ENCODE measurements around the gene TALDO1. TPM values are rescaled to one million over a fixed set of nuclear protein-coding genes. Genes with fewer than 3 reads are reported as not detected.

The TALDO1 gene
- total RNA-seq, 2 experiments from 2014 or later = 219 to 268 TPM

GRCh38 chr11:797296-798092, 50.2 kb downstream of the TALDO1 start:
- no peaks in the 10 kb centered on the region for H3K27me3 Mint-ChIP-seq
- ChIA-PET POLR2A (interaction anchor here (0.6 kb wide), 2 partner anchors 56 to 184 kb away, joined by 3 to 4 read pairs; no protein-coding TSS in a partner anchor), CTCF (interaction anchor here (0.6 to 1.7 kb wide), 6 partner anchors 11 to 56 kb away, joined by 3 to 7 read pairs (median 4); partner anchors contain the start of genes CRACR2B and PNPLA2)
- peak; percentile 77 for DNase-seq
- peak overlapping the region; percentile 84 for H3K4me3 Mint-ChIP-seq
- H3K27ac Mint-ChIP-seq = peak overlapping the region; percentile 80
- peaks cover 4% of the 10 kb centered on the region for H3K36me3 Mint-ChIP-seq (ENCODE audit: low read depth)
- peaks cover 23% of the 10 kb centered on the region for H3K4me1 Mint-ChIP-seq
- H3K9me3 Mint-ChIP-seq = no peaks in the 10 kb centered on the region

- peak within 1 kb of the TSS; percentile 80 for H3K27ac Mint-ChIP-seq
- CTCF ChIA-PET = interaction anchor here (1.1 kb wide), 2 partner anchors 36 to 55 kb away, joined by 3 read pairs; no protein-coding TSS in a partner anchor
- peaks cover 25% of the 10 kb centered on the region for H3K4me1 Mint-ChIP-seq
Measured at GRCh38 chr11:798093-798713, 50.9 kb downstream of the TALDO1 start, which contains the start of gene SLC25A22. Gene SLC25A22, minus strand, starts transcription at chr11:798281. Its CDS starts 3,275 bp downstream, at chr11:795006.

DNA sequence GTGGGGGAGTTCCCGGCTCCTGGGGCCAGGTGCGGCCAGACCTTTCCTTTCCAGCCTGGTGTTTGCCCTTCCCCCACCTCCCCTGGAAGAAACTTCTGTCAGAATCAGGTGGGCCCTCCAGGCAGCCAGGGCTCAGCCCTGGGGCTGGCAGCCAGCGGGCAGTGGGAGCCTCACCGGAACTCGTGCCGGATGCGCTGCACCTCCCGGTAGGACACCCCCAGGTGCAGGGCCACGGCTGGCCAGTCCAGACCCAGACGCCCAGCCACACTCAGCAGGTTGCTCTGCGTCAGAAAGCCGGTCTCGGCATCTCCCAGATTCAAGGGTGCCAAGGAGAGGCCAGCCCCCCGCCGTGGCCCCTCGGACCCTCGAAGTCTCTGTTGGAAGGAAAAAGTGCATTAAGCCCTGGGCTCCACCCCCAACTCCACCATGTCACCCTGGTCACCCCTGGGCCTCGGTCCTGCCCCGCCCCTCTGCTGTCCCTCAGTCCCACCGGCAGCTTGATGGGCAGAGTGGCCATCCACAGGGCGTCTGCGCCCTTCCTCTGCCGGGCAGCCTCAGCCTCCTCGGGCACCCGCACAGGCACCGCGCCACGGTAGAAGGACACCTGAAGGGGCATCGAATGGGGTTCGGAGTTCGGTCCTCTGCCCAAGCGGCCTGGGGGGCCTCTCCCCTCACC, 52.5 kb downstream of the TALDO1 start:
- ChIA-PET CTCF (interaction anchor here (1.6 kb wide), 1 partner anchor 9 kb away, joined by 4 read pairs; no protein-coding TSS in a partner anchor), POLR2A (no interaction called here)
- Mint-ChIP-seq H3K36me3 (ENCODE audit: low read depth) (peaks cover 9% of the 10 kb centered on the region), H3K9me3 (no peaks in the 10 kb centered on the region), H3K4me3 (no peak overlapping the region), H3K27ac (no peak overlapping the region), H3K4me1 (peaks cover 23% of the 10 kb centered on the region), H3K27me3 (no peaks in the 10 kb centered on the region)
- DNase-seq = no peak

More at GRCh38 chr11:798093-798713, 50.9 kb downstream of the TALDO1 start, which contains the start of gene SLC25A22:
- POLR2A ChIA-PET = no interaction called here
- Mint-ChIP-seq H3K4me3 (peak within 1 kb of the TSS; percentile 84), H3K9me3 (no peaks in the 10 kb centered on the region), H3K27me3 (no peaks in the 10 kb centered on the region), H3K36me3 (ENCODE audit: low read depth) (peaks cover 6% of the 10 kb centered on the region)
- DNase-seq = peak; percentile 82

DNA sequence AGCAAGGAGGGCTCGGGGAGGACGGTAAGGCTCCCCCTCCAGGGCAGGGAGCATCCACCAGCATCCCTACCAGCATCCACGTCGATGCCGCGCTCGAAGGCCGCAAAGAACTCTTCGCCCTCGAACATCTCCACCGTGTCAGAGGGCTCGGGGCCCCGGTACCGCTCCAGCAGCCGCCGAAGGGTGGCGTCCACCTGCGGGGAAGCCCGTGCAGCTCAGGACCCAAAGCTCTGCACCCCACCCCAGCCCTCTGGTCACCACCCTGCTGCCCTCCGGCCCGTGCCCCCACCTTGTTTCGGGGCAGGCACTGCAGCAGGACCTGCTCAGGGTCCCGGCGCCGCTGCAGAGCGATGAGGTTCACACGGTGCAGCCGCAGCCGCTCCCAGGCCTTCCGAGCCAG, 53.2 kb downstream of the TALDO1 start:
- H3K36me3 Mint-ChIP-seq (ENCODE audit: low read depth) = peaks cover 9% of the 10 kb centered on the region
- CTCF ChIA-PET = interaction anchor here (1.6 kb wide), 1 partner anchor 8 kb away, joined by 4 read pairs; no protein-coding TSS in a partner anchor

DNA sequence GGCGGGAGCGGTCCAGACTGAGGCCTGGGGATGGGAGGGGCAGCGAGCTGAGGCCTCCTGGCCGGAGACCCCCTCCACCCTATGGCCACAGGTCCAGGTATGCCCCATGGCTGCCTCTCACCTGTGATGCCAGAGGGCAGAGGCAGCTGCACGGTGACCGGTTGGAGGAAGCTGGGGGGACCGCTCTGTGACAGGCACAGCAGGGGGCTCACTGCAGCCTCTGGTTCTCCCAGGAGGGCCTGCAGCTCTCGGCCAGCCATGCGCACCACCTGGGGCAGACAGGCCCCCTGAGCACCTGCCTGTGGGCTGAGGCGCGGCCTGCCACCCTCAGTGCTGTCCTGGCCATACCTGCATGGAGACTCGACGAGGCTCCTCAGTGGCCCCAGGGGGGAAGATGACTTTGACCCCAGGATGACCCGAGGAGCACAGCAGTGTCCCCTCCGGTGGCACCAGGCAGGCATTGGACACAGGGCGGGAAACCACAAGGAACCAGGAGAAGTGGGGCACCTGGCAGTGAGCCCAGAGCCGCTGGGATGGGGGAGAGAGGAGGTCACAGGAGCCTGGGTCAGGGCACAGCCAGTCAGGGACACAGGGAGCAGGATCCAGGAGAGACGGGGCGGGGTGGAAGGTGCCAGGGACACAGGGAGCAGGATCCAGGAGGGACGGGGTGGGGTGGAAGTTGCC, 54.0 kb downstream of the TALDO1 start:
- Mint-ChIP-seq H3K36me3 (ENCODE audit: low read depth) (peaks cover 9% of the 10 kb centered on the region), H3K4me3 (no peak overlapping the region), H3K27me3 (no peaks in the 10 kb centered on the region), H3K4me1 (peaks cover 21% of the 10 kb centered on the region), H3K9me3 (no peaks in the 10 kb centered on the region), H3K27ac (no peak overlapping the region)
- POLR2A ChIA-PET = no interaction called here
- DNase-seq = no peak
- CTCF ChIA-PET = interaction anchor here (1.6 kb wide), 1 partner anchor 8 kb away, joined by 4 read pairs; no protein-coding TSS in a partner anchor

More for the DNA sequence above, 53.2 kb downstream of the TALDO1 start:
- Mint-ChIP-seq H3K9me3 (no peaks in the 10 kb centered on the region), H3K4me1 (peaks cover 20% of the 10 kb centered on the region), H3K4me3 (no peak overlapping the region), H3K27me3 (no peaks in the 10 kb centered on the region), H3K27ac (no peak overlapping the region)
- POLR2A ChIA-PET = no interaction called here
- no peak for DNase-seq

GRCh38 chr11:802018-802617, 54.9 kb downstream of the TALDO1 start:
- POLR2A ChIA-PET = no interaction called here
- Mint-ChIP-seq H3K9me3 (no peaks in the 10 kb centered on the region), H3K4me1 (peaks cover 17% of the 10 kb centered on the region), H3K27me3 (no peaks in the 10 kb centered on the region), H3K27ac (no peak overlapping the region), H3K4me3 (peak overlapping the region; percentile 36), H3K36me3 (ENCODE audit: low read depth) (peaks cover 9% of the 10 kb centered on the region)
- CTCF ChIA-PET = no interaction called here
- no peak for DNase-seq

DNA sequence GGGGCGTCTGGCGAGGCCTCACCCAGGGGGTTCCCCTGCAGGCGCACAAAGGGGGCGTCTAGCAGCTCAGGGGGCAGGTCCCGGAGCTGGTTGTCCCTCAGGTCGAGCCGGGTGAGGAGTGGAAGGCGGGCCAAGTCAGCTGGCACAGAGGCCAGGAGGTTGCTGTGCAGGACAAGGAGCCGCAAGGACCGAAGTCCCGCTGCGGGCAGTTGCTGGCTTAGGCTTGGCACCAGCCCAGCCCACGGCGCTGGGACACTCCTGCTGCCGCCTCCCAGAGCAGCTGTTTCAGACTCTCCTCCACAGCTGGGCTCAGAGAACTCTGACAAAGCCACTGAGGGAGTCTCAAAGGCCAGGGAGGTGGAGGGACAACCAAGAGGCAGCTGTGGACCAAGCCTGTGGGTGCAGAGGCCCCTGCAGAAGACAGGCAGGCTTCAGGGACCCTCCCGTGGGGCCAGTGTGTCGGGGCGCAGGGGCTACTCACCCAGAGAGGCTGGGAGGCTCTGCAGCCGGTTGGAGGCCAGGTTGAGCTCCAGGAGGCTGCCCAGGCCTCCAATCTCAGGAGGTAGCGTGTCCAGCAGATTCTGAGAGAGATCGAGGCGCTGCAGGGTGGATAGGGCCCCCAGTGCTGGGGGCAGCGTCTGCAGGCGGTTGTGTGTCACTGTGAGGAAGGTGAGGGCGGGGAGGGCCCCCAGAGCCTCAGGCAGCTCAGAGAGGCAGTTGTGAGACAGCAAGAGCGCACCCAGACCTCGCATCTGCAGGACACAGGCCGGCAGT, 55.6 kb downstream of the TALDO1 start:
- H3K9me3 Mint-ChIP-seq = no peaks in the 10 kb centered on the region
- H3K36me3 Mint-ChIP-seq (ENCODE audit: low read depth) = peaks cover 11% of the 10 kb centered on the region
- DNase-seq = no peak
- H3K4me1 Mint-ChIP-seq = peaks cover 16% of the 10 kb centered on the region
- H3K27ac Mint-ChIP-seq = no peak overlapping the region
- CTCF ChIA-PET = interaction anchor here (1.3 kb wide), 1 partner anchor 11 kb away, joined by 4 read pairs; no protein-coding TSS in a partner anchor
- peak overlapping the region; percentile 81 for H3K4me3 Mint-ChIP-seq
- POLR2A ChIA-PET = no interaction called here
- no peaks in the 10 kb centered on the region for H3K27me3 Mint-ChIP-seq

- CTCF ChIA-PET = interaction anchor here (1.3 to 1.8 kb wide), 2 partner anchors 12 to 14 kb away, joined by 4 to 7 read pairs; partner anchors contain the start of gene PNPLA2
- no peaks in the 10 kb centered on the region for H3K27me3 Mint-ChIP-seq
Measured at GRCh38 chr11:803467-803742, 56.1 kb downstream of the TALDO1 start.

GRCh38 chr11:803770-804598, 56.7 kb downstream of the TALDO1 start:
- ChIA-PET POLR2A (no interaction called here), CTCF (interaction anchor here (1.0 to 1.8 kb wide), 5 partner anchors 12 to 285 kb away, joined by 3 to 7 read pairs (median 4); partner anchors contain the start of genes IRF7 and PNPLA2)
- Mint-ChIP-seq H3K27ac (peak overlapping the region; percentile 79), H3K27me3 (no peaks in the 10 kb centered on the region), H3K4me3 (peak overlapping the region; percentile 81), H3K36me3 (ENCODE audit: low read depth) (peaks cover 12% of the 10 kb centered on the region), H3K4me1 (peaks cover 27% of the 10 kb centered on the region), H3K9me3 (no peaks in the 10 kb centered on the region)
- DNase-seq = no peak

More at GRCh38 chr11:803467-803742, 56.1 kb downstream of the TALDO1 start:
- peak overlapping the region; percentile 81 for H3K4me3 Mint-ChIP-seq
- peaks cover 12% of the 10 kb centered on the region for H3K36me3 Mint-ChIP-seq (ENCODE audit: low read depth)
- no peak for DNase-seq
- no peaks in the 10 kb centered on the region for H3K9me3 Mint-ChIP-seq
- POLR2A ChIA-PET = no interaction called here
- peaks cover 21% of the 10 kb centered on the region for H3K4me1 Mint-ChIP-seq
- no peak overlapping the region for H3K27ac Mint-ChIP-seq

DNA sequence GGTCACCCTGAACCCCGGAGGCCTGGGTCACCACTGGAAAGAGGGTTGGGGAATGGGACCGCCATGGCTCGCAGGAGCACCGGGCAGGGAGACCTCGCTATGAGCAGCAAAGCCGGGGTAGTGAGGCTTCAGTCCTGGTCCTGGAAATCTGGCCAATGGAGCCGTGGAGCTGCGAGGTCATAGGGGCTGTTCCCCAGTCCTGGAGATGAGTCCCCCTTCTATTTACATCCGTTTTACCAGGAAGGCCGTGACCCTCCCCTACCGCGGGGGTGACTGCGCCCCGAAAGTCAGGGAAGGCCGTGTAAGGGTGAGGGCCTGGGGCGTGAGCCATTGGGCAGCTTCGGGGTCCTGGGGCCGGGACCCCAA, 57.3 kb downstream of the TALDO1 start:
- Mint-ChIP-seq H3K36me3 (ENCODE audit: low read depth) (peaks cover 12% of the 10 kb centered on the region), H3K4me1 (peaks cover 27% of the 10 kb centered on the region), H3K9me3 (no peaks in the 10 kb centered on the region), H3K27me3 (no peaks in the 10 kb centered on the region), H3K27ac (peak overlapping the region; percentile 79), H3K4me3 (peak overlapping the region; percentile 81)
- no peak for DNase-seq
- ChIA-PET CTCF (interaction anchor here (1.0 to 1.8 kb wide), 4 partner anchors 13 to 286 kb away, joined by 3 to 7 read pairs (median 4); partner anchors contain the start of genes IRF7 and PNPLA2), POLR2A (no interaction called here)

All from activated CD4-positive, alpha-beta T cell treated with anti-CD3 and anti-CD28 coated beads, Interleukin-2, amount 10 ng/mL, durations not matched to agents 7 days and 5 days (primary cell).